Activated CD4-positive, alpha-beta memory T cell treated with anti-CD3 and anti-CD28 coated beads, Interleukin-2, amount 10 ng/mL, durations not matched to agents 7 days and 5 days (primary cell): ENCODE measurements around the gene RPP14. TPM values are rescaled to one million over a fixed set of nuclear protein-coding genes. Genes with fewer than 3 reads are reported as not detected.

ENCODE experiments used
- CTCF ChIA-PET: fragments of 350-600 bp; sonication (Branson Sonifier 250); formaldehyde crosslinking; loops from one replicate; lab custom pipeline; 2021; ENCODE audit warnings: antibody characterized with exemption, inconsistent platforms; lab: Charles Lee
- POLR2A ChIA-PET: fragments of 350-600 bp; sonication (Branson Sonifier 250); formaldehyde crosslinking; loops from one replicate; lab custom pipeline; 2021; ENCODE audit warnings: antibody characterized with exemption; lab: Charles Lee
- DNase-seq: peaks from one replicate; pipeline ENCODE4 v3.0.0-alpha.2; 2020
- H3K27ac Mint-ChIP-seq: one replicate; pipeline ENCODE4 v1.8.0; 2021; ENCODE audit warnings: mild to moderate bottlenecking, mixed read lengths
- H3K27me3 Mint-ChIP-seq: one replicate; pipeline ENCODE4 v1.8.0; 2021; ENCODE audit warnings: mixed read lengths
- H3K36me3 Mint-ChIP-seq: one replicate; pipeline ENCODE4 v1.8.0; 2021; ENCODE audit warnings: low read depth, mixed read lengths
- H3K4me1 Mint-ChIP-seq: one replicate; pipeline ENCODE4 v1.8.0; 2021; ENCODE audit warnings: mixed read lengths
- H3K4me3 Mint-ChIP-seq: one replicate; pipeline ENCODE4 v1.8.0; 2021; ENCODE audit warnings: mild to moderate bottlenecking, mixed read lengths
- H3K9me3 Mint-ChIP-seq: one replicate; pipeline ENCODE4 v1.8.0; 2021; ENCODE audit warnings: mixed read lengths
- total RNA-seq, 2 experiments: library from RNA; stranded (reverse); gene quantifications; one replicate each; pipeline ENCODE4 v1.2.3, GENCODE V29; 2021

The RPP14 gene
- total RNA-seq, 2 experiments from 2014 or later = 10.7 to 11.2 TPM

GRCh38 chr3:58325525-58325992, 19.5 kb downstream of the RPP14 start:
- no peak overlapping the region for H3K4me3 Mint-ChIP-seq
- POLR2A ChIA-PET = interaction anchor here (1.1 to 2.1 kb wide), 5 partner anchors 11 to 147 kb away, joined by 3 to 9 read pairs (median 3); partner anchors contain the start of genes HTD2 and RPP14
- no peaks in the 10 kb centered on the region for H3K27me3 Mint-ChIP-seq

DNA sequence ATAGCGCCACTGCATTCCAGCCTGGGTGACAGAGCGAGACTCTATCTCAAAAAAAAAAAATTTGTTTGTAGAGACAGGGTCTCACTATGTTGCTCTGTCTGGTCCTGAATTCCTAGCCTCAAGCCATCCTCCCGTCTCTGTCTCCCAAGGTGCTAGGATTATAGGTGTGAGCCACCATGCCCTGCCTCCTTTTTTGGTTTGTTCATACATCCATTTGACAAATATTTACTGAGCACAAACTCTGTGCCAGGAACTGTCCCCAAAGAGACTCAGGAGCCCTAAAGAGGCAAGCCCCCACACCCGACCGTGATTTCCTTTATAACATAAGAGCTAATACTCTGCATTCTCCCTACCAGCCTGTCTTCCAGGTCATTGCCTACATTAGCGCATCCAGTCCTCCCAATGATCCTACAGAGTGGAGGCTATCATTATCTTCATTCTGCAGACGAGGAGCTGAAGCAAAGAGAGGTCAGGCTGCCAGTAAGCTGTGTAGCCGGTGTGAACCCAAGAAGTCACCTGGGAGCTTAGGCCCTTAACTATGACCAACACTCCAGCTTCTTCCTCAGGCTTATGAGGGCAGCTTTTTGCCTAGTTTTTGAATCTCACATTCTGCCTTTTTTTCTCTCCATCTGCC, 20.3 kb downstream of the RPP14 start:
- H3K27ac Mint-ChIP-seq = no peak overlapping the region
- ChIA-PET CTCF (interaction anchor here (3.2 kb wide), 1 partner anchor 20 kb away, joined by 22 read pairs; the partner anchor contains the start of genes HTD2 and RPP14), POLR2A (interaction anchor here (0.9 to 1.7 kb wide), 3 partner anchors 20 to 85 kb away, joined by 3 to 5 read pairs (median 4); partner anchors contain the start of genes HTD2 and RPP14)
- H3K27me3 Mint-ChIP-seq = no peaks in the 10 kb centered on the region
- DNase-seq = no peak
- peaks cover 3% of the 10 kb centered on the region for H3K36me3 Mint-ChIP-seq
- no peak overlapping the region for H3K4me3 Mint-ChIP-seq
- H3K4me1 Mint-ChIP-seq = peaks cover 31% of the 10 kb centered on the region
- no peaks in the 10 kb centered on the region for H3K9me3 Mint-ChIP-seq

More at GRCh38 chr3:58325525-58325992, 19.5 kb downstream of the RPP14 start:
- no peak for DNase-seq
- peaks cover 29% of the 10 kb centered on the region for H3K4me1 Mint-ChIP-seq
- H3K27ac Mint-ChIP-seq = no peak overlapping the region
- peaks cover 3% of the 10 kb centered on the region for H3K36me3 Mint-ChIP-seq
- H3K9me3 Mint-ChIP-seq = no peaks in the 10 kb centered on the region
- CTCF ChIA-PET = interaction anchor here (1.3 to 3.2 kb wide), 2 partner anchors 19 to 90 kb away, joined by 6 to 22 read pairs; partner anchors contain the start of genes HTD2 and RPP14

DNA sequence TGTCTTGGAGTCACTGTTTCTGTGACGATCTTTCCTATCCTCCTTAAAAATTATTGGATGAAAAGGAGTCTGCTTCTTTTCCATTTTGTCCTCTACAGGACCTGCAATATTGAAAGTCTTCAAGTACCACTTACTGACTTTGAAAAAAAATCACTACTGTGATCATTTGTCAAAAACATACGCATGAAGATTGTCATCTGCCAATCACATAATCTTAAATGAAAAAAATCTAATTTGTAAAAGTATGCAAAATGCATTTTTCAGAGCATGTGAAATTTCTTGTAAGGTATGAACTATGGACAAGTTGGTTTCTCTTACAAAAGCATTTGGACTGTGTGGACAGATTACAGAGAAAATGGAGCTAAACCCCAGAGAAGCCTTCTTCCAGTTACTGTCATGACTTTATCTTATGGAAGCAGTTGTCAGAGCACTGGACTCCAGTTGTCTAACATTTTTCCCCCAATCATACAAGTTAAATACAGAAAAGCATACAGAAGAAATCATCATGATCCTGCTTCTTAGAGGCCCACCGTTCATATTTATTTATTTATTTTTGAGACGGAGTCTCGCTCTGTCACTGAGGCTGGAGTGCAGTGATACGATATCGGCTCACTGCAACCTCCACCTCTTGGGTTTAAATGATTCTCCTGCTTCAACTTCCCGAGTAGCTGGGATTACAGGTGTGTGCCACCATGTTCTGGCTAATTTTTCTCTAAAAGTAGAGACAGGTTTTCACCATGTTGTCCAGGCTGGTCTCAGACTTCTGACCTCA, 23.3 kb downstream of the RPP14 start:
- POLR2A ChIA-PET = no interaction called here
- no peaks in the 10 kb centered on the region for H3K27me3 Mint-ChIP-seq
- peaks cover 33% of the 10 kb centered on the region for H3K4me1 Mint-ChIP-seq
- peaks cover 3% of the 10 kb centered on the region for H3K36me3 Mint-ChIP-seq
- CTCF ChIA-PET = no interaction called here
- H3K27ac Mint-ChIP-seq = no peak overlapping the region
- DNase-seq = no peak
- H3K4me3 Mint-ChIP-seq = no peak overlapping the region
- no peaks in the 10 kb centered on the region for H3K9me3 Mint-ChIP-seq

- POLR2A ChIA-PET = interaction anchor here (0.8 kb wide), 1 partner anchor 142 kb away, joined by 3 read pairs; no protein-coding TSS in a partner anchor
- no peaks in the 10 kb centered on the region for H3K9me3 Mint-ChIP-seq
- DNase-seq = no peak
- H3K36me3 Mint-ChIP-seq = peaks cover 3% of the 10 kb centered on the region
- H3K27me3 Mint-ChIP-seq = no peaks in the 10 kb centered on the region
- no peak overlapping the region for H3K4me3 Mint-ChIP-seq
- CTCF ChIA-PET = interaction anchor here (1.1 kb wide), 1 partner anchor 153 kb away, joined by 3 read pairs; no protein-coding TSS in a partner anchor
- H3K27ac Mint-ChIP-seq = no peak overlapping the region
- peaks cover 33% of the 10 kb centered on the region for H3K4me1 Mint-ChIP-seq
Observed at GRCh38 chr3:58329922-58330413, 23.9 kb downstream of the RPP14 start.

DNA sequence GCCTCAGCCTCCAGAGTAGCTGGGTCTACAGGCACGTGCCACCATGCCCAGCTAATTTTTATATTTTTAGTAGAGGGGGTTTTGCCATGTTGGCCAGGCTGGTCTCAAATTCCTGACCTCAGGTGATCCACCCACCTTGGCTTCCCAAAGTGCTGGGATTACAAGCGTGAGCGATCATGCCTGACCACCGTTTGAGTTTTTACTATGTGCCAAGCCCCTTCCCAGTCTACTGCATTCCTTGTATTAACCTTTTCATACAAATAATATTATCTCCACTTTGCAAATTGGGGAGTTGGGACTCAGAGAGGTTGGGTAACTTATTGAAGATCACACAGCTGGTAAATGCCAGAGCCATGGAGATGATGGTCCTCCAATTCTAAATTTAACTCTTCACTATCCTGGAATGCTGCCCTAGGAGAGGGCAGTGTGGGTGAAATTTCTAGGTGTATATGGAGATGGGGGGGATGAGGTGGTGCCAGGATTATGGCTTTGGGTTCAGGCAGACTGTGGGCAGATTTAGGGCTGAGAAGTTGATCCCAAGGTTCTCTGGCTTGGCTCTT, 25.6 kb downstream of the RPP14 start:
- ChIA-PET POLR2A (interaction anchor here (1.0 to 5.6 kb wide), 5 partner anchors 9 to 140 kb away, joined by 3 to 35 read pairs (median 6); partner anchors contain the start of genes HTD2 and RPP14), CTCF (interaction anchor here (1.1 to 5.6 kb wide), 5 partner anchors 19 to 239 kb away, joined by 3 to 50 read pairs (median 7); partner anchors contain the start of genes HTD2 and RPP14)
- Mint-ChIP-seq H3K27me3 (no peaks in the 10 kb centered on the region), H3K4me1 (peaks cover 36% of the 10 kb centered on the region), H3K4me3 (peak overlapping the region; percentile 64), H3K27ac (no peak overlapping the region), H3K36me3 (peaks cover 9% of the 10 kb centered on the region), H3K9me3 (no peaks in the 10 kb centered on the region)
- DNase-seq = no peak

DNA sequence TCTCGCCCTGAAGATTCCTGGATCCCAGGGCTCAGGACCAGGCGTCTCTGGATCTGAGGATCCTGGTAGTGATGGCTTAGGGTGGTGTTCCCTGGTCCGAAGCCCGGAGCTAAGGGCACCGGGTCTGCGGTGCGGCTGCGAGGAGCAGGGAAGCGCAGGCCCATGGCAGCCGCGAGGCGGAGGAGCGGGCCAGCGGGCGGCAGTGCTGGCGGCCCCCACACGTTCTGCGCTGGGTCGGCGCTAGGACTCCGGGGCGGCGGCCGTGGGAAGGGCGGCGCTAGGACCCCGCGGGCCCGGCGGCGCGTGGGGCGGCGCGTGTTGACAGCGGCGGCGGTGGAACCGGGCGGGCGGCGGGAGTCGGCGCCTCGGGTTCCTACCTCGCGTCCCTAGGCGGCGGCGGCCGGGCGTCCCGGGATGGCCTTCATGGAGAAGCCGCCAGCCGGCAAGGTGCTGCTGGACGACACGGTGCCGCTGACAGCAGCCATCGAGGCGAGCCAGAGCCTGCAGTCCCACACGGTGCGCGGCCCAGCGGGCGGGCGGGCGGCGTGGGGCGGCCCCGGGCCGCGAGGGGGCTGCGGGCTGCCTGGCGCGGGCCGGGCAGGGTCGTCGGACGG, 26.6 kb downstream of the RPP14 start, which contains the start of gene PXK:
PXK (plus strand) TSS at position 318 of the 614 bp plus-strand sequence; CDS start at position 415, 97 bp downstream.
- Mint-ChIP-seq H3K27ac (peak within 1 kb of the TSS; percentile 98), H3K4me3 (peak within 1 kb of the TSS; percentile 100), H3K9me3 (no peaks in the 10 kb centered on the region), H3K27me3 (no peaks in the 10 kb centered on the region), H3K36me3 (peaks cover 16% of the 10 kb centered on the region), H3K4me1 (peaks cover 40% of the 10 kb centered on the region)
- DNase-seq = peak; percentile 84
- ChIA-PET POLR2A (interaction anchor here (0.6 to 5.6 kb wide), 13 partner anchors 8 to 226 kb away, joined by 3 to 35 read pairs (median 4); partner anchors contain the start of genes HTD2, KCTD6 and RPP14), CTCF (interaction anchor here (1.0 to 8.6 kb wide), 9 partner anchors 17 to 159 kb away, joined by 3 to 76 read pairs (median 8); partner anchors contain the start of genes HTD2, KCTD6 and RPP14)

GRCh38 chr3:58333206-58334012, 27.4 kb downstream of the RPP14 start:
- H3K4me1 Mint-ChIP-seq = peaks cover 40% of the 10 kb centered on the region
- peak overlapping the region; percentile 100 for H3K4me3 Mint-ChIP-seq
- no peaks in the 10 kb centered on the region for H3K9me3 Mint-ChIP-seq
- ChIA-PET POLR2A (interaction anchor here (0.7 to 5.6 kb wide), 10 partner anchors 12 to 160 kb away, joined by 3 to 35 read pairs (median 4); partner anchors contain the start of genes HTD2, KCTD6 and RPP14), CTCF (interaction anchor here (0.9 to 8.6 kb wide), 12 partner anchors 12 to 158 kb away, joined by 3 to 76 read pairs (median 10); partner anchors contain the start of genes HTD2, KCTD6 and RPP14)
- H3K27ac Mint-ChIP-seq = peak overlapping the region; percentile 98
- peak; percentile 45 for DNase-seq
- peaks cover 18% of the 10 kb centered on the region for H3K36me3 Mint-ChIP-seq
- H3K27me3 Mint-ChIP-seq = no peaks in the 10 kb centered on the region

GRCh38 chr3:58334013-58334321, 27.9 kb downstream of the RPP14 start:
- ChIA-PET POLR2A (interaction anchor here (0.7 to 5.6 kb wide), 8 partner anchors 11 to 202 kb away, joined by 3 to 35 read pairs (median 4); partner anchors contain the start of genes HTD2, KCTD6 and RPP14), CTCF (interaction anchor here (0.9 to 8.6 kb wide), 12 partner anchors 9 to 157 kb away, joined by 3 to 76 read pairs (median 10); partner anchors contain the start of genes HTD2, KCTD6 and RPP14)
- no peak for DNase-seq
- Mint-ChIP-seq H3K4me1 (peaks cover 41% of the 10 kb centered on the region), H3K4me3 (peak overlapping the region; percentile 100), H3K27ac (peak overlapping the region; percentile 98), H3K27me3 (no peaks in the 10 kb centered on the region), H3K36me3 (peaks cover 22% of the 10 kb centered on the region), H3K9me3 (no peaks in the 10 kb centered on the region)

- peaks cover 26% of the 10 kb centered on the region for H3K36me3 Mint-ChIP-seq
- no peak for DNase-seq
- no peaks in the 10 kb centered on the region for H3K9me3 Mint-ChIP-seq
- peak overlapping the region; percentile 100 for H3K4me3 Mint-ChIP-seq
- ChIA-PET CTCF (interaction anchor here (0.9 to 8.6 kb wide), 12 partner anchors 10 to 296 kb away, joined by 3 to 76 read pairs (median 10); partner anchors contain the start of genes HTD2, KCTD6 and RPP14), POLR2A (interaction anchor here (0.7 to 5.6 kb wide), 9 partner anchors 11 to 202 kb away, joined by 3 to 35 read pairs (median 5); partner anchors contain the start of genes HTD2 and RPP14)
- no peaks in the 10 kb centered on the region for H3K27me3 Mint-ChIP-seq
- peak overlapping the region; percentile 98 for H3K27ac Mint-ChIP-seq
- H3K4me1 Mint-ChIP-seq = peaks cover 42% of the 10 kb centered on the region
Observed at GRCh38 chr3:58334506-58334884, 28.4 kb downstream of the RPP14 start.

GRCh38 chr3:58335652-58335947, 29.6 kb downstream of the RPP14 start:
- H3K9me3 Mint-ChIP-seq = no peaks in the 10 kb centered on the region
- peak overlapping the region; percentile 100 for H3K4me3 Mint-ChIP-seq
- H3K36me3 Mint-ChIP-seq = peaks cover 27% of the 10 kb centered on the region
- peaks cover 43% of the 10 kb centered on the region for H3K4me1 Mint-ChIP-seq
- peak overlapping the region; percentile 98 for H3K27ac Mint-ChIP-seq
- POLR2A ChIA-PET = interaction anchor here (1.0 to 5.6 kb wide), 8 partner anchors 10 to 157 kb away, joined by 3 to 35 read pairs (median 6); partner anchors contain the start of genes HTD2 and RPP14
- no peak for DNase-seq
- no peaks in the 10 kb centered on the region for H3K27me3 Mint-ChIP-seq
- CTCF ChIA-PET = interaction anchor here (1.4 to 8.6 kb wide), 7 partner anchors 14 to 295 kb away, joined by 3 to 76 read pairs (median 19); partner anchors contain the start of genes HTD2 and RPP14
